Muscle layer of colon (tissue), 2 donors: ENCODE measurements around the gene CLCA2.
"Not testable (repeated sequence)": the region's sequence is repeated elsewhere in the genome, so short reads cannot be mapped to it uniquely, and the experiment has no call there.

Experiments
- H3K27ac ChIP-seq: one replicate; pipeline ENCODE4 v1.7.0; 2013; ENCODE audit warnings: low read depth, mild to moderate bottlenecking, low read length, moderate library complexity
- H3K27me3 ChIP-seq, 2 donors: one replicate each; pipeline ENCODE4 v1.7.0; 2013; ENCODE audit warnings: low read length in 2 of 2, mild to moderate bottlenecking in 2 of 2; ENCODE audit not compliant: insufficient read depth in 2 of 2, control insufficient read depth in 1 of 2
- H3K36me3 ChIP-seq: one replicate; pipeline ENCODE4 v1.7.0; 2013; ENCODE audit warnings: mild to moderate bottlenecking, low read length; ENCODE audit not compliant: insufficient read depth
- H3K4me1 ChIP-seq: one replicate; pipeline ENCODE4 v1.7.0; 2013; ENCODE audit warnings: mild to moderate bottlenecking, low read length; ENCODE audit not compliant: insufficient read depth
- H3K4me3 ChIP-seq, 2 donors: one replicate each; pipeline ENCODE4 v1.7.0; 2013; ENCODE audit warnings: low read length in 2 of 2, low read depth in 1 of 2, mild to moderate bottlenecking in 1 of 2, moderate library complexity in 1 of 2
- H3K9ac ChIP-seq: one replicate; pipeline ENCODE4 v1.7.0; 2013; ENCODE audit warnings: low read length
- H3K9me3 ChIP-seq: one replicate; pipeline ENCODE4 v1.7.0; 2013; ENCODE audit warnings: mild to moderate bottlenecking, low read length
- donor health status: abdominal sarcoma.
- donor health status: Adenocarcinoma of cecum.

Gene CLCA2

DNA sequence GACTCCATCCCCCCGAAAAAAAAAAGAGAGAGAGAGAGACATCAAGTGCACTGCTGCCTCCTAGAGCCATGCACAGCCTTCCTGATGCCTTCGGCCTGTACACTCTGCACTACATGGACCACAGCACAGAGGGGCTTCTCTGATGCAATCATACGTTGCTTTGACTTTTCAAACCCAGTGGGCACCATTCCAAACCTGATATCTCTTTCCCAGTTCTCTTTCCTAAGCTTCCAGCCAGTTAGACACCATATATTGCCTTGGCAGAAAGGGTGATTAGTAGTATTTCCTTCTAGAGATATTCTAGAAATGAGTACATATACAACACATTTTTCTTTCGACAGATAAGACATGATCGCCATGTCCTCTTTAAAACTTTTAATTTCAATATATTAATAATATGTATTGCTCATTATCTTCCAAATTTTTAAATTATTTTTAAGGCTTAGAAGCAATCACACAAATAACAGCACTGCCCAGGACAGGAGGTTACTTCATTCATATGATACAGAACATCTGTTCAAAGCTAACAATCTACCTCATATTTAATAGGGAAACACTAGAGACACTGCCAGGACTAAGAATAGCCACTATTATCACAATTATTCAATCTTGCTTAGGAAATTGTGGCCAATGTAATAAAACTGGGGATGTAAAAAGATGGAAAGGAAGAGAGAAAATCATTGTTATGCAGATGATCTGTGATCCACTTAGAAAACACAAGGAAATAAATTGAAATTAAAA, 54.6 kb downstream of the CLCA2 start:
- no peak overlapping the region for H3K27ac ChIP-seq
- H3K4me3 ChIP-seq: no peak overlapping the region
- H3K27me3 ChIP-seq: no peaks in the 10 kb centered on the region
- no peak overlapping the region for H3K9ac ChIP-seq
- H3K9me3 ChIP-seq: no peaks in the 10 kb centered on the region
- no peaks in the 10 kb centered on the region for H3K36me3 ChIP-seq
- peaks cover 11% of the 10 kb centered on the region for H3K4me1 ChIP-seq

DNA sequence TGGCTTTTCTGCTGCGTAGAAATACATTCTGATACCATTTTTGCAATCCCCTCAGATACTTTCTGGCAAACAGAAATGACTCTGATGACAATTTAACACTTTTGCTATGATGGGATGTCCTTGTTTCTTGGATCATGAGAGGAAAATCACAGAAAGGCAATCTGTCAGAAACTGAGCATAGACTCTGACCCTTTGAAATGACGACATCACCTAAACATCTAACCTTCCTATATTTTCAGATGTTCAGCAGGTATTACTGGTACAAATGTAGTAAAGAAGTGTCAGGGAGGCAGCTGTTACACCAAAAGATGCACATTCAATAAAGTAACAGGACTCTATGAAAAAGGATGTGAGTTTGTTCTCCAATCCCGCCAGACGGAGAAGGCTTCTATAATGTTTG, 58.0 kb downstream of the CLCA2 start:
- Histone ChIP-seq H3K27me3 (no peaks in the 10 kb centered on the region), H3K4me1 (peaks cover 14% of the 10 kb centered on the region), H3K4me3 (no peak overlapping the region), H3K9ac (no peak overlapping the region), H3K27ac (no peak overlapping the region), H3K36me3 (no peaks in the 10 kb centered on the region), H3K9me3 (no peaks in the 10 kb centered on the region)

DNA sequence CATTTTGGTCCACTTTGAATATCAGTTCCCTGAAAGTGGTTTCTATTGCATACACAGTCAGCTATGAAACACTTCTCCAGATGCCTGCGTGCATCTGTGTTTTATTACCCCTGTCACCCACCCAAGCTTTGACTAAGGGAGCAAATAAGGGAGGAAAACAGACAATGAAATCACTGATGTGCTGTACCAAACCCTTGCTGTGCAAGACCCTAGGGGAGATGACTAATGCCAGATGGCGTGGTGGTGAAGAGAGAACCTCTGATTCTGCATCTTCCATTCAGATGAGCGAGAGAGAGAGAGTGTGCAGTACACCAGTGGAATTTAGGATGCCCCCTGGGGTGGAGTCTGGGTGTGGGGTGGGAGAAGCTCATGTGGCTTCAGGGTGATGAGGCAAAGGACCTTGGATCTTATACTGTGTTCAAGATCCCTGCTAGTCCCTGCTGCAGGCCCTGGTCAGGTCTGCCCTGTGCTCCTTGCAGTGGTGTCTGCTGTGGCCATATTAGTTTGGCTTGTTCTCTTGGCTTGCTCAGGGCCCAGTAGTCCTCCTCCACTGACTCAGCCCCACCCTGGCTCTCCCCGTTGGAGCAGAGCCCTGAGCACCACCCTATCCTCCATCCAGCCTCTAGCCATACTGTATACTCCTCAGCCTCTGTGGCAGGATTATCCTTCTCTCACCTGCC, 63.3 kb downstream of the CLCA2 start:
- Histone ChIP-seq H3K9ac (no peak overlapping the region), H3K9me3 (no peaks in the 10 kb centered on the region), H3K27me3 (no peaks in the 10 kb centered on the region), H3K27ac (no peak overlapping the region), H3K4me1 (peaks cover 5% of the 10 kb centered on the region), H3K4me3 (no peak overlapping the region), H3K36me3 (no peaks in the 10 kb centered on the region)

DNA sequence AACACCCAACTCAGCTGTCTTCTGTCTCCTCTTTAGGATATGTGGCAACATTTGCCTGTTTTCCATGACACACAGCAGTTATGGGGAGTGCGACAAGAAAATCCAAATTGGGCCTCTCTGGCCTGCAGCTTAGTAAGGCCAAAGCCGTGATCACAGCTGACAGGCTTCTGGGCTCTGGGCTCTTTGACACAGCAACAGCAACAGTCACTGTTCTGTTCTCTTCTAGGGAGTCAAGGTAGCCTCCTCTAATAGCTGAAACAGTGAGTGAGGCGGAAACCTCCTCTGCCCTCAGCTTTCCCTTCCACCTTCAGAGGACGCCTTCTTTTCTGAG, 63.8 kb downstream of the CLCA2 start:
- H3K36me3 ChIP-seq: no peaks in the 10 kb centered on the region
- no peaks in the 10 kb centered on the region for H3K9me3 ChIP-seq
- H3K27me3 ChIP-seq: no peaks in the 10 kb centered on the region
- peaks cover 5% of the 10 kb centered on the region for H3K4me1 ChIP-seq
- no peak overlapping the region for H3K9ac ChIP-seq
- no peak overlapping the region for H3K27ac ChIP-seq
- no peak overlapping the region for H3K4me3 ChIP-seq

DNA sequence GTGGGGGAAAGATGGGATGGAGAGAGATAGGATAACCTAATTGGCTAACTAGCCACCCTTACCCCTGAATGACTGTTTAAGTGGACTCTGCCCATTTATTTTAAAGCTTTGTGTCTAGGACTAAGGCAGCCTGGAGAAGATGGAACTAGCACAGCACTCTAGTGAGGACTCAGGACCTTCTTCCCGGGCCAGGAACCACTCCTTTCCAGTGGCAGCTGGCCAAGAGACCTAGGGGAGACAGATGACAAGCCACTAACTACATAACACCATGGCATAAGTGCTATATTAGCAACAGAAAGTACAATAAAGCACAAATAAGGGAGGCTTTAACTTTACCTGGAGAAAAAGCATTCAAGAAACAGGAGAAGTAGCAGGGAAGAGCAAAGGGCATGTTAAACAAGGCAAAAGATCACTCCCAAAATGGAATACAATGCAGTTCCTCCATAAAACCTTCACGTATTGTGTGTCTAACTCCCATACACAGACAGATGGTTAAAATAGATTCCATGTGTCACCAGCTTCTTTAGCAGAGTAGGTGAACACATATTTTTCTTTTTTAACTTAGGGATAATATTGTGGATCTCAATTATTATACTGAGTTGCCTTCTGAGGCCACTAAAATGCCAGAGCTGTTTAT, 65.4 kb downstream of the CLCA2 start:
- no peaks in the 10 kb centered on the region for H3K27me3 ChIP-seq
- H3K9ac ChIP-seq: no peak overlapping the region
- peaks cover 5% of the 10 kb centered on the region for H3K4me1 ChIP-seq
- no peak overlapping the region for H3K27ac ChIP-seq
- H3K9me3 ChIP-seq: no peaks in the 10 kb centered on the region
- H3K36me3 ChIP-seq: no peaks in the 10 kb centered on the region
- no peak overlapping the region for H3K4me3 ChIP-seq

DNA sequence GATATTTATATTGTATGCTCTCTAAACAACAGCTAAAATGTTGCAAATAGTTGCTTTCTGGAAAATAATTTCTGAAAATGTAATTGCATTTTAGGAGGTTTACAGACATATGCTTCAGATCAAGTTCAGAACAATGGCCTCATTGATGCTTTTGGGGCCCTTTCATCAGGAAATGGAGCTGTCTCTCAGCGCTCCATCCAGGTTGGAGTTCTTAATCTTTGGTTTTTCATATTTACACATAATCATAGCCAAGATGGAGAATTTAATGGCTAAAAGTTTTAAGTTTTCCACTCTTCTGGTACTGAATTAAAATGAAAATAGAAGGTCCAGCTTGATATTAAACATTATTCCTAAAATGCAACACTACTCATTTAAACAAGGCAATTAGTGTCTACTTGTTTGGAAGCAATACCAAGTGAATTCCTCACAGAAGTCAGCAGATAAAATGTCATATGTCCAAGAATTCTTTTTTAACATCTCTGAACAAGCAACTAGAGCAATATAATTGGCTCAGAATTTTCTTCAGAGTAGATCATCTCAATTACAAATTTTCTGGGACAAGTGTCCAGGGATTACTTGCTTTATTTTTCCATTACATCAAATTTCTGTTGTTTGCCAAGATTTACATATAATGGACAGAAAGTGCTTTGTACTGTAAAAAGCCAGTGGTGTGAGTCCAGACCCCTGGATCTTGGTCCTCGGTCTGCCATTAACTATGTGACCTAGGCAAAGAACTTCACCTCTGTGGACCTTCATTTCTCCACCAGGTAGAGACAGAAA, 67.4 kb downstream of the CLCA2 start:
- Histone ChIP-seq H3K9me3 (no peaks in the 10 kb centered on the region), H3K4me1 (peaks cover 5% of the 10 kb centered on the region), H3K9ac (no peak overlapping the region), H3K36me3 (no peaks in the 10 kb centered on the region), H3K4me3 (no peak overlapping the region), H3K27me3 (no peaks in the 10 kb centered on the region), H3K27ac (no peak overlapping the region)

DNA sequence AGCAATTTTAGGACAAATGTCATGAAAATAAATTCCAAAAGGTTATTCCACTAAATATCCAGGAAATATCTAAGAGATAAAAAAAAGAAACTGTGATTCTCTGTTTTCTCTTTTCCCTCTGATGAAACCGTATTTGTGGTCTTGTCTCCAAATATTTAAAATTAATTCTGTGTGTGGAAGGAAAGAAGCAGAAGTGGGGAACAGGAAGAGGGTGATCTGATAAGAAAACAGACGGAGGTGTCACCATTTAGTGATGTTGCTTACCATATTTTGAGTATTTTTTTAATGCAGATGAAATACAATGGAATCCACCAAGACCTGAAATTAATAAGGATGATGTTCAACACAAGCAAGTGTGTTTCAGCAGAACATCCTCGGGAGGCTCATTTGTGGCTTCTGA, 74.3 kb downstream of the CLCA2 start:
- no peak overlapping the region for H3K4me3 ChIP-seq
- no peak overlapping the region for H3K9ac ChIP-seq
- no peaks in the 10 kb centered on the region for H3K36me3 ChIP-seq
- no peak overlapping the region for H3K27ac ChIP-seq
- no peaks in the 10 kb centered on the region for H3K9me3 ChIP-seq
- no peaks in the 10 kb centered on the region for H3K27me3 ChIP-seq
- H3K4me1 ChIP-seq: peaks cover 24% of the 10 kb centered on the region

DNA sequence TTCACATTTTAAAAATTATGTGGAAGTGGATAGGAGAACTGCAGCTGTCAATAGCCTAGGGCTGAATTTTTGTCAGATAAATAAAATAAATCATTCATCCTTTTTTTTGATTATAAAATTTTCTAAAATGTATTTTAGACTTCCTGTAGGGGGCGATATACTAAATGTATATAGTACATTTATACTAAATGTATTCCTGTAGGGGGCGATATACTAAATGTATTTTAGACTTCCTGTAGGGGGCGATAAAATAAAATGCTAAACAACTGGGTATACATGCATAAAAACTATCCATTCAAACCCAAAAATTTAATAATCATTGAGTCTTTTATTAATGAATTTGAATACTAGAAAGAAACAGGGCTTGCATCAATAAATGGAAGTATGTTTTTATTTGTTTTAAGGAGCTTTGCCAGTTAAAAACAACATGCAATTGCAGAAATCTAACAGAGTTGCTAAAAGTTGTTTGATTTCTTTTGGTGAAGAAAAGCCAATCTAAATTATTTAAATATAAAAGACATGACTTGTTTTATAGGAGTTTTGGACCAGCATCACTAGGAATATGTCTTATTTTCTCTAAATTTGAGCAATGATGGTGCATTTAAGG, 76.1 kb downstream of the CLCA2 start:
- H3K27ac ChIP-seq: peak overlapping the region; percentile 15
- H3K9ac ChIP-seq: no peak overlapping the region
- no peak overlapping the region for H3K4me3 ChIP-seq
- H3K27me3 ChIP-seq: no peaks in the 10 kb centered on the region
- no peaks in the 10 kb centered on the region for H3K9me3 ChIP-seq
- no peaks in the 10 kb centered on the region for H3K36me3 ChIP-seq
- H3K4me1 ChIP-seq: peaks cover 41% of the 10 kb centered on the region

DNA sequence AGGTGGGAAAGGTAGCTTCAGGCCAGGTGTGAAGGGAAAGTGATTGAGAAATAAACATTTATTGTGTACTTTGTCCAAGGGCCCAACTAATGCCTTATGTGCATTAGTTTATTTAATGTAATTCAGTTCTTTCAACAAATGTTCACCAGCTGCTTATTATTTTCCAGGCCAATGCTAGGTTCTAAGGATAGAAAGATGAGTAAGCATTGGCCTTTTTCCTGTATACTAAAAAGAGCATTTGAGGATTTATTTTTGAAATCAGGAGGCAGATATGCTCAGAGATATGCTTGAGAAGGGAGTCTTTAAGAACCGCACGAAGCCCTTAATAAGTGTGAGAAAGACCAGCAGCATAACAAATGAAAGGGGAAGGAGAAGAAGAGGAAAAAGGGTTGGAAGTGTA, 76.7 kb downstream of the CLCA2 start:
- Histone ChIP-seq H3K9ac (no peak overlapping the region), H3K27ac (no peak overlapping the region), H3K4me1 (peaks cover 47% of the 10 kb centered on the region), H3K36me3 (no peaks in the 10 kb centered on the region), H3K4me3 (no peak overlapping the region), H3K27me3 (no peaks in the 10 kb centered on the region), H3K9me3 (no peaks in the 10 kb centered on the region)

DNA sequence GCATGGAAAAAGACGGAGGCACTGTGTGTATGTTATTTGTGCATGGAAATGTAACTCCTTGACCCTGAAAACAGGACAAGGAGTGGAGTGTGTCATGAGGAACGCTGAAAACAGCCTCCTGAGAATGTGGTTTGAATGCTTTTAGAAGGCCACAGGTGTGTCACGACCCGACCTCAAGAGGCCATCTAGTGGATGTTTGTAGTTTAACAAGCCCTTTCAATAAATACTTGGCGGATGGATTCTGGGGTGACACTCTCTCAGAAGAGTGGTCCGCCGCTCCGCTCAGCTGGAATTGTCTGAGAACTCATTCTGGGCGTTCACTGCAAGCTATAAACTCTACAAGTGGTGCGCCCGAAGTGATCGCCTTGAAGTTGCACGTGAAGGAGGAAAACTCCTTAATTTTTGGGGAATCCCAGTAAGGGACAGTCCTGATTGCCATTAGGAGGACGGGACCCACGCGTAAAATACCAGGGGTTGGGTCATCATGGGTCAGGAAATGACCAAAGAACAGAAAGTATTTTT, 78.2 kb downstream of the CLCA2 start:
- H3K27ac ChIP-seq: peak overlapping the region; percentile 16
- H3K36me3 ChIP-seq, H3K9ac ChIP-seq, H3K9me3 ChIP-seq, H3K27me3 ChIP-seq: not testable (repeated sequence)
- H3K4me1 ChIP-seq: peaks cover 52% of the 10 kb centered on the region
- H3K4me3 ChIP-seq: peak overlapping the region in 1 of 2 donors; percentile 55
